ENCODE results near the gene NFIA.
A peak's percentile ranks its signal among the peaks of the same experiment; 100 is the strongest.

NFIA gene

GRCh38 chr1:61077676-61078541, 4.5 kb upstream of the NFIA start:
- H3K4me3 ChIP-seq (ENCODE audit: low read length) = peak overlapping the region; percentile 81
- peak; percentile 100 for DNase-seq (ENCODE audit: low read depth)
- TF ChIP-seq CTCF (conservative IDR thresholded peaks at IDR 0.05; ENCODE audit: low read depth, low read length) = no peak

- peak overlapping the region; percentile 81 for H3K4me3 ChIP-seq (ENCODE audit: low read length)
- no peak for TF ChIP-seq CTCF (conservative IDR thresholded peaks at IDR 0.05; ENCODE audit: low read depth, low read length)
- DNase-seq (ENCODE audit: low read depth) = no peak
These were observed 3.6 kb upstream of the NFIA start for GRCh38 chr1:61078618-61079295.

- TF ChIP-seq CTCF (conservative IDR thresholded peaks at IDR 0.05; ENCODE audit: low read depth, low read length) = no peak
- peak overlapping the region; percentile 0 for H3K4me3 ChIP-seq (ENCODE audit: low read length)
- no peak for DNase-seq (ENCODE audit: low read depth)
These were observed 3.0 kb upstream of the NFIA start for GRCh38 chr1:61079296-61079897.

GRCh38 chr1:61079898-61080336, 2.4 kb upstream of the NFIA start:
- DNase-seq (ENCODE audit: low read depth) = no peak
- peak overlapping the region; percentile 34 for H3K4me3 ChIP-seq (ENCODE audit: low read length)

GRCh38 chr1:61080413-61081143, 1.8 kb upstream of the NFIA start:
- TF ChIP-seq CTCF (conservative IDR thresholded peaks at IDR 0.05; ENCODE audit: low read depth, low read length) = no peak
- peak overlapping the region; percentile 34 for H3K4me3 ChIP-seq (ENCODE audit: low read length)
- no peak for DNase-seq (ENCODE audit: low read depth)

More at GRCh38 chr1:61079898-61080336, 2.4 kb upstream of the NFIA start:
- TF ChIP-seq CTCF (conservative IDR thresholded peaks at IDR 0.05; ENCODE audit: low read depth, low read length) = peak; percentile 44

- TF ChIP-seq CTCF (conservative IDR thresholded peaks at IDR 0.05; ENCODE audit: low read depth, low read length) = no peak
- H3K4me3 ChIP-seq (ENCODE audit: low read length) = peak overlapping the region; percentile 67
- no peak for DNase-seq (ENCODE audit: low read depth)
These were observed 1.1 kb upstream of the NFIA start for GRCh38 chr1:61081144-61081685.
